ENCODE results near the gene SEC22A. TPM values are rescaled to one million over a fixed set of nuclear protein-coding genes. Genes with fewer than 3 reads are reported as not detected.

The SEC22A gene
- total and polyA plus RNA-seq, 2 of the 8 experiments (the other 6 are each of a cell fraction or from before 2014, with no cell fraction given), result 10.6 to 17.1 TPM

DNA sequence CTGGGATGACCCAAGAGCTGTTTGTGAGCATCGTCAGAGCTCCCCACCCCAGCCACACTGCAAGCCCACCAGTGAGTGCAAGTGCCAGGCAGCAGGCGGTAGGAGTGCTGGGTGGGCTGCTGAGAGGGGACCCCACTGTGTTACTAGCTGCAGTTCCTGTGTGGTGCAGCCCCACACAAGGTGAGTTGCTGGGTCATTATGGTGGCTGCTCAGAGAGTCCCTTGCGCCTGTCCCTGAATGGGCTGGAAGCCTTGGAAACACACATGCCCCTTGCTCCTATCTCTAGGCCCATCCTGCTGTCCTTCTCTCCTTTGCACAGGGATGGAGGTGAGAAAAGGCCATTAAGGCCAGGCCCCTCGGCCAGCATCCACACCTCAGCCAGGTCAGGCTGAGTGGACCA lies 83.7 kb downstream of the SEC22A start (continued):
- TF ChIP-seq, protein P1, sequence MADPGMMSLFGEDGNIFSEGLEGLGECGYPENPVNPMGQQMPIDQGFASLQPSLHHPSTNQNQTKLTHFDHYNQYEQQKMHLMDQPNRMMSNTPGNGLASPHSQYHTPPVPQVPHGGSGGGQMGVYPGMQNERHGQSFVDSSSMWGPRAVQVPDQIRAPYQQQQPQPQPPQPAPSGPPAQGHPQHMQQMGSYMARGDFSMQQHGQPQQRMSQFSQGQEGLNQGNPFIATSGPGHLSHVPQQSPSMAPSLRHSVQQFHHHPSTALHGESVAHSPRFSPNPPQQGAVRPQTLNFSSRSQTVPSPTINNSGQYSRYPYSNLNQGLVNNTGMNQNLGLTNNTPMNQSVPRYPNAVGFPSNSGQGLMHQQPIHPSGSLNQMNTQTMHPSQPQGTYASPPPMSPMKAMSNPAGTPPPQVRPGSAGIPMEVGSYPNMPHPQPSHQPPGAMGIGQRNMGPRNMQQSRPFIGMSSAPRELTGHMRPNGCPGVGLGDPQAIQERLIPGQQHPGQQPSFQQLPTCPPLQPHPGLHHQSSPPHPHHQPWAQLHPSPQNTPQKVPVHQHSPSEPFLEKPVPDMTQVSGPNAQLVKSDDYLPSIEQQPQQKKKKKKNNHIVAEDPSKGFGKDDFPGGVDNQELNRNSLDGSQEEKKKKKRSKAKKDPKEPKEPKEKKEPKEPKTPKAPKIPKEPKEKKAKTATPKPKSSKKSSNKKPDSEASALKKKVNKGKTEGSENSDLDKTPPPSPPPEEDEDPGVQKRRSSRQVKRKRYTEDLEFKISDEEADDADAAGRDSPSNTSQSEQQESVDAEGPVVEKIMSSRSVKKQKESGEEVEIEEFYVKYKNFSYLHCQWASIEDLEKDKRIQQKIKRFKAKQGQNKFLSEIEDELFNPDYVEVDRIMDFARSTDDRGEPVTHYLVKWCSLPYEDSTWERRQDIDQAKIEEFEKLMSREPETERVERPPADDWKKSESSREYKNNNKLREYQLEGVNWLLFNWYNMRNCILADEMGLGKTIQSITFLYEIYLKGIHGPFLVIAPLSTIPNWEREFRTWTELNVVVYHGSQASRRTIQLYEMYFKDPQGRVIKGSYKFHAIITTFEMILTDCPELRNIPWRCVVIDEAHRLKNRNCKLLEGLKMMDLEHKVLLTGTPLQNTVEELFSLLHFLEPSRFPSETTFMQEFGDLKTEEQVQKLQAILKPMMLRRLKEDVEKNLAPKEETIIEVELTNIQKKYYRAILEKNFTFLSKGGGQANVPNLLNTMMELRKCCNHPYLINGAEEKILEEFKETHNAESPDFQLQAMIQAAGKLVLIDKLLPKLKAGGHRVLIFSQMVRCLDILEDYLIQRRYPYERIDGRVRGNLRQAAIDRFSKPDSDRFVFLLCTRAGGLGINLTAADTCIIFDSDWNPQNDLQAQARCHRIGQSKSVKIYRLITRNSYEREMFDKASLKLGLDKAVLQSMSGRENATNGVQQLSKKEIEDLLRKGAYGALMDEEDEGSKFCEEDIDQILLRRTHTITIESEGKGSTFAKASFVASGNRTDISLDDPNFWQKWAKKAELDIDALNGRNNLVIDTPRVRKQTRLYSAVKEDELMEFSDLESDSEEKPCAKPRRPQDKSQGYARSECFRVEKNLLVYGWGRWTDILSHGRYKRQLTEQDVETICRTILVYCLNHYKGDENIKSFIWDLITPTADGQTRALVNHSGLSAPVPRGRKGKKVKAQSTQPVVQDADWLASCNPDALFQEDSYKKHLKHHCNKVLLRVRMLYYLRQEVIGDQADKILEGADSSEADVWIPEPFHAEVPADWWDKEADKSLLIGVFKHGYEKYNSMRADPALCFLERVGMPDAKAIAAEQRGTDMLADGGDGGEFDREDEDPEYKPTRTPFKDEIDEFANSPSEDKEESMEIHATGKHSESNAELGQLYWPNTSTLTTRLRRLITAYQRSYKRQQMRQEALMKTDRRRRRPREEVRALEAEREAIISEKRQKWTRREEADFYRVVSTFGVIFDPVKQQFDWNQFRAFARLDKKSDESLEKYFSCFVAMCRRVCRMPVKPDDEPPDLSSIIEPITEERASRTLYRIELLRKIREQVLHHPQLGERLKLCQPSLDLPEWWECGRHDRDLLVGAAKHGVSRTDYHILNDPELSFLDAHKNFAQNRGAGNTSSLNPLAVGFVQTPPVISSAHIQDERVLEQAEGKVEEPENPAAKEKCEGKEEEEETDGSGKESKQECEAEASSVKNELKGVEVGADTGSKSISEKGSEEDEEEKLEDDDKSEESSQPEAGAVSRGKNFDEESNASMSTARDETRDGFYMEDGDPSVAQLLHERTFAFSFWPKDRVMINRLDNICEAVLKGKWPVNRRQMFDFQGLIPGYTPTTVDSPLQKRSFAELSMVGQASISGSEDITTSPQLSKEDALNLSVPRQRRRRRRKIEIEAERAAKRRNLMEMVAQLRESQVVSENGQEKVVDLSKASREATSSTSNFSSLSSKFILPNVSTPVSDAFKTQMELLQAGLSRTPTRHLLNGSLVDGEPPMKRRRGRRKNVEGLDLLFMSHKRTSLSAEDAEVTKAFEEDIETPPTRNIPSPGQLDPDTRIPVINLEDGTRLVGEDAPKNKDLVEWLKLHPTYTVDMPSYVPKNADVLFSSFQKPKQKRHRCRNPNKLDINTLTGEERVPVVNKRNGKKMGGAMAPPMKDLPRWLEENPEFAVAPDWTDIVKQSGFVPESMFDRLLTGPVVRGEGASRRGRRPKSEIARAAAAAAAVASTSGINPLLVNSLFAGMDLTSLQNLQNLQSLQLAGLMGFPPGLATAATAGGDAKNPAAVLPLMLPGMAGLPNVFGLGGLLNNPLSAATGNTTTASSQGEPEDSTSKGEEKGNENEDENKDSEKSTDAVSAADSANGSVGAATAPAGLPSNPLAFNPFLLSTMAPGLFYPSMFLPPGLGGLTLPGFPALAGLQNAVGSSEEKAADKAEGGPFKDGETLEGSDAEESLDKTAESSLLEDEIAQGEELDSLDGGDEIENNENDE (IDR thresholded peaks at IDR 0.05; ENCODE audit: insufficient replicate concordance, low read length), result no peak
- TF ChIP-seq, protein P2, sequence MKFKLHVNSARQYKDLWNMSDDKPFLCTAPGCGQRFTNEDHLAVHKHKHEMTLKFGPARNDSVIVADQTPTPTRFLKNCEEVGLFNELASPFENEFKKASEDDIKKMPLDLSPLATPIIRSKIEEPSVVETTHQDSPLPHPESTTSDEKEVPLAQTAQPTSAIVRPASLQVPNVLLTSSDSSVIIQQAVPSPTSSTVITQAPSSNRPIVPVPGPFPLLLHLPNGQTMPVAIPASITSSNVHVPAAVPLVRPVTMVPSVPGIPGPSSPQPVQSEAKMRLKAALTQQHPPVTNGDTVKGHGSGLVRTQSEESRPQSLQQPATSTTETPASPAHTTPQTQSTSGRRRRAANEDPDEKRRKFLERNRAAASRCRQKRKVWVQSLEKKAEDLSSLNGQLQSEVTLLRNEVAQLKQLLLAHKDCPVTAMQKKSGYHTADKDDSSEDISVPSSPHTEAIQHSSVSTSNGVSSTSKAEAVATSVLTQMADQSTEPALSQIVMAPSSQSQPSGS (IDR thresholded peaks at IDR 0.05; ENCODE audit: low read length), result no peak
- TF ChIP-seq CTBP2 (IDR thresholded peaks at IDR 0.05; ENCODE audit: borderline replicate concordance, insufficient read depth, insufficient read length, low read length) (no peak), TBP (IDR thresholded peaks at IDR 0.05; ENCODE audit: low read depth, low read length) (no peak), SP1 (IDR thresholded peaks at IDR 0.05; ENCODE audit: low read depth, low read length) (no peak), SP2 (IDR thresholded peaks at IDR 0.05; ENCODE audit: low read length) (no peak), PHF8 (conservative IDR thresholded peaks at IDR 0.05; ENCODE audit: low read depth, low read length) (no peak)
